ENCODE data around the gene RUBCNL.
"Not testable (repeated sequence)": the region's sequence is repeated elsewhere in the genome, so short reads cannot be mapped to it uniquely, and the experiment has no call there.

Gene RUBCNL

DNA sequence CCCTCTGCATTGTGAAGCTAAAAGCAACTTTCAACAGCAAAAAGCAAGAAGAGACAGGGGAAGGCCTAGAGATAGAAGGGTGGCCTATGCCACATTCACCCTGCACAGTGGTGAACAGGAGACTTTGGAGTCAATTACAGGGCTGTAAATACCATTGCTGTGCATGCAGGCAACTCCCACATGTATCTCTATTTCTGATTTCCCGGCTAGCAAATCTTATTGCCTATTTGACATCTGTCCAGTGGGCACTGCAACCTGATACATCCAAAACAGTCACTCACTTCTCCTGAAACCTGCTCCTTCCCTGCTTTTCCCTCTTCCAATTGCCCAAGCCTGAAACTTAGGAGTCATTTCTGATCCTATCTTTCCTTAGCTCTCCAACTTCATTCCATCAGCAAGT, 13.4 kb downstream of the RUBCNL start:
- ATAC-seq = no peak

DNA sequence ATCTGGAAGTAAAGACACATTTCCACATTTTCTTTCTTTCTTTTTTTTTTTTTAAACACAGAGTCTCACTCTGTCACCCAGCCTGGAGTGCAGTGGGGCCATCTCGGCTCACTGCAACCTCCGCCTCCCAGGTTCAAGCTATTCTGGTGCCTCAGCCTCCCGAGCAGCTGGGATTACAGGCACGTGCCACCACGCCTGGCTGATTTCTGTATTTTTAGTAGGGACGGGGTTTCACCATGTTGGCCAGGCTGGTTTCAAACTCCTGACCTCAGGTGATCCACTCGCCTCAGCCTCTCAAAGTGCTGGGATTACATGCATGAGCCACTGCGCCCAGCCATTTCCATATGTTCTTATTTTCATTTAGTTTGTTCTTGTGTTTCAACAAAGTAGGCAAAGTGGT, 14.1 kb downstream of the RUBCNL start:
- not testable (repeated sequence) for ATAC-seq, DNase-seq

More for the DNA sequence above, 13.4 kb downstream of the RUBCNL start:
- no peak for DNase-seq

DNA sequence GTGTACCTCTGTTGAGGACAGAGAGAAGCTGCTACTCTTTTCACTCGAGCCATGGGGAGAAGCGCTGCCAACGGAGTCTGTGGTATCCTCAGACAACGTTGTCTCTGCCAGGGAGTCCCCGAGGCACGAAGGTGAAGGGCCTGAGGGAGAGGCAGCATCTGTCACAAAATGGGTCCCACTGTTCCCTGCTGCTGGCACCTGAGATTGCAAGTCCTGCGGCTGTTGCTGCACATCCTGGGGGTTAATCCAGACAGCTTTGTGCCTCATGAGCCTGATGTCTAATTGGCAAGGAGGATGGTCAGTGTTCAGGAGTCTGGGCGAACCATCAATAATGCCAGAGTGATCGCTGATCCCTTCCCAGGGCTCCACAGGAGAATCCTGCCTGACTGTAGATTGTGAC, 15.0 kb downstream of the RUBCNL start:
- ATAC-seq = no peak
- DNase-seq = no peak

DNA sequence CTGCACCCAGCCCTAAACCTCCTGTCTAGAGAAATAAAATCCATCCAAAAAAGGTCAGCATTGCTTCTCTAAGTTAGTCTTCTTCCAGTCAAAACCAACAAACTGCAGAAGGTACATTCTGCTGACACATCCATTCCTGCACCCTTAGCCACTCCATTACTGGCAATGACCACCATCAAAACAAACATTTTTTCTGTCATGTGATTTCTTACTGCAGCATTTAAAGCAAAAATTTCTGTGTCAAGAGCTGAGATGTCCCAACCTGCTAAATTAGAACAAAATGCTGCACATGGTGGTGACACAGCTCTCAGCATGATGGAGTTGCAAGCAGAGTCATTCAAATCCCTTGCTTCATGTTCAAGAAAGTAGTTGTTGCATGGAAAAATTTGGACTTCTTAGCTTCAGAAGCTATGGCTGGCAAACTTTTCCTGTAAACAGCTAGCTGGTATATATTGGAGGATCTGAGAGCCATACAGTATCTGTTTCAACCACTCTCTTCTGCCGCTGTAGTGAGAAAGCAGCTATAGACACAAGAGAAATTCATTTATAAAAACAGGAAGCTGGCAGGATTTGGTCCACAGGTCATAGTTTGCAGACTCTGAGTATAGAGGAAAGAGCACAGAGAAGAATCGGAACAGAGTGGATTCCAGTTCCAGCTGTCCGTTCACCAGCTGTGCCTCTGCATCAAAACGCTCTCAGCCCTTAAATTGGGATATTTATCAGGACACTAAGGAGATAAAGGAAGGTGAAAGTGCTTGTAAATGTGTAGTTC, 17.4 kb downstream of the RUBCNL start:
- ATAC-seq (no peak), DNase-seq (no peak)

DNA sequence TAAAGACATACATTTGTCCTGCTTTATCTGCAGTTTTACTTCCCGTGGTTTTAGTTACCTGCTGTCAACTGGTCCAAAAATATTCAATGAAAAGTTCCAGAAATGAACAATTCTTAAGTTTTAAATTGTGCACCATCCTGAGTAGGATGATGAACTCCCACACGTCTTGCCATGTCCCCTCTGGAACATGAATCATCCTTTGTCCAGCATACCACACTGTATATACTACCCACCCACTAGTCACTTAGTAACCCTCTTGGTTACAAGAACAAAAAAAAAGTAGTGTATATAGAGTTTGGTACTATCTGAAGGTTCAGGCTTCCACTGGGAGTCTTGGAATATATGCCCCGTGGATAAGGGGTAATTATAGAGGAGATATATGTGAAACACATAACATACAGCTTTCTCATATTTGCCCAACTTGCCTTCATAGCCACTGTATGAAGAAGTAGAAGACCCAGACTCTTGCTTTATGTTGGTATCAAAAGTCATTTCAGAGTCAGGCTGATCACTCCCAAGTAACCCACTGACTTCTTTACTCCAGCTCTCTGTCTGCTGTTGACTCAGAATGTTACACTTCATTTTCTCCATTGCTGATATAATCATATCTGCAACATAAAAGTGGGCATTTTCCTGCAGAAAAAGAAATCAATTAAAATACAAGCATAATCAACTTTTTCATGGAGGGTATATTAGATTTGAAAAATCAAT, 19.3 kb downstream of the RUBCNL start:
- DNase-seq = no peak
- peak; percentile 57 for ATAC-seq

DNA sequence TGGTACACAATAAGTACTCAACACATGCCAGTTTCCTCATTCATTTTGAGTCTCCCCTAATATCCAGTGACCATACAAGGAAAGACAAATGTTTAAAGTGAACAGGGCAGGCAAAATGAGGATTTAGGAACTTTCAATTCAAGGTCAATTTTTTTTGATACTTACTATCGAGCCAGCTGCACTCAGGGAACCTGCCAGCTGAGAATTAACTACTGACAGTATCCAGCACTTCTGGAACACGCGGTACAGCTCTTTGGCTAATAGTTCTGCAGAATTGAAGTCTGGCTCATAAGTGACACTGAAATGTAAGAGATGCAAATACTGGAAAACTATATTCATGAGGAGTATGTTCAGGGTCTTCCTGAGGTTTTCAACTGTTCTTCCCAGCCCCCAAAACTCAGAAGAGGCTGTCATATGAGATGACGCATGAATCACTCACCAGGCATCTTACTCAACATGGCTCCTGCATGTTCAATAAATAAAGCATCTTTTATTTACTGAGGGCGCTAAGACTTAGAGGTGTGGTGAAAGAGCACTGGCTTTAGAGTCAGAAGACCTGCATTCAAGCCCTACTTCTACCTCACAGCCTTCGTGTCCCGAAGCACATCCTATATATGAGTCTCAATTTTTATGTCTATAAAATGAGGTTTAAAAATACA, 25.6 kb downstream of the RUBCNL start:
- DNase-seq (no peak), ATAC-seq (no peak)

DNA sequence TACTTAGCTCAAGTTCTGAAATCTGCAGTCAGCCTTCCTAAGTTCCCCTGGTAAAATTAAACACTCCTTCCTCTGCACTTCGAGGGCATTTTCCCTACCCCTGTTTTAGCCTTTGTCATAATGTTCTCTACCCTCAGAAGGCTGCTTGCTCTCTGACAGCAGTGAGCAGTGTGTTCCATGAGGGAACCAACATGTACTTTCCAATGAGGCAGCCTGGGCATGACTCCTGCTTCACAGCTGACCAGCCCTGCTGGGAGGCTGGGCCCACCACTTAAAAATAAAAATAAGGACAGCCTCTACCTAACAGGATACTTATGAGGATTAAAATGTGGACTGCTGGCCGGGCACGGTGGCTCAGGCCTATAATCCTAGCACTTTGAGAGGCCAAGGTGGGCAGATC, 26.4 kb downstream of the RUBCNL start:
- no peak for ATAC-seq
- DNase-seq = no peak

DNA sequence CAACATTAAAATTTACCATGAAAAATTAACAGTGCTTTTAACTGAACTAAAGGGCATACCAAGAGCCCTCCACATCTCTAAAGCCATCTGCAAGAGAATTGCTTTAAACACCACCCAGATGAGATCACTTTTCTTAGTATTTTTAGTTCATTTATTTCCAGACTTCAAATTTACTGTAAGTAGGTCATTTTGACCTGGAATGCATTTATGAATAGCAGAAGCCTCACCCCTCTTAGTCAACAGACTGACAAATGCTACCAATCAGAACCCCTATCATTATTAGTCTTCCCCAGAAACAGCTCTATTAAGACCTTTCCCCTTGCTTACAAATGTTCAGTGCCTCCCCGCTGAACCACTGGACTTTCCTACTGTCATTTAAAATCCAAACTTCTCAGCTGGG, 27.3 kb downstream of the RUBCNL start:
- ATAC-seq (no peak), DNase-seq (no peak)

DNA sequence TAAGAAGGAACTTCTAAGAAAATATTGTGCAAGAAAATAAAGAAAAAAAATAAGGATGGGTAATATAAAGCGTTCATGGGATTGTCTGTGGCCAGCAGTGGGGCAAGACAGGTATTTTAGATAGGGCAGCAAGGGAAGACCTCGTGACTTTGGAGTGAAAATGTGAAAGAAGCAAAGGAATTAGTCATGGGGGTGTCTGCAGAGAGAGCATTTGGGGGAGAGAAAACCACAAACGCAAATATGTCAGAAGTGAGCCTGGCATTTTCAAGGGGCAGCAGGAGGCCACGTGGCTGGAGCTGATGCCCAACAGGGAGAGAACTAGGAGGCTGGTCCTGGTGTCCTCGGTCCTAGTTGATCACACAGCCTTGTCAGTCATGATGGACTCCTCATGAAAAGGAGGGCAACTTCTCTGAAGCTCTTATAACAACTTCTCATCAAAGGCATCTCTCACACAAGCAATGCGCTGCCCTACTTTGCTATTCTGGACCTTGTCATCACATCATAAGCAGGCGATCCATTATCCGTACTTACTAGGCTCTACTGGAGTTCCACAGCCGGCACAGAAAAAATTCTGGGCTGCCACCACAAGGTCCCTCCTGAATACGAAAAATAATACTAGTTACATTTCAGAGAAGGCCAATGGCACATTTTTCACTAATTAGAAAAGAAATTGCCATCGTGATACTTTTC, 31.0 kb downstream of the RUBCNL start:
- ATAC-seq (no peak), DNase-seq (no peak)

DNA sequence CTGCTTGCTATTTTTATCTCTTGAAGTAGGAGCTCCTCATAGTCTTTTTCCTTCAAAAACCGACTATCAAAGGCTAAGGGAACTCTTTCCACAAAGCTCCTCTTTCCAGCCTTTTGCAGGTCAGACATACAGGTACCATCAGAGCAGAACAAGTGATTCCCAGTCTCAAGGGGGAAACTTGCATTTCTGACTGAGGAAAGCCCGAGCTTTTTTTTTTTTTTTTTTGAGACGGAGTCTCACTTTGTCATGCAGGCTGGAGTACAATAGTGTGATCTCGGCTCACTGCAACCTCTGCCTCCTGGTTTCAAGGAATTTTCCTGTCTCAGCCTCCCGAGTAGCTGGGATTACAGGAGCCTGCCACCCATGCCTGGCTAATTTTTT, 32.0 kb downstream of the RUBCNL start:
- no peak for ATAC-seq
- no peak for DNase-seq

DNA sequence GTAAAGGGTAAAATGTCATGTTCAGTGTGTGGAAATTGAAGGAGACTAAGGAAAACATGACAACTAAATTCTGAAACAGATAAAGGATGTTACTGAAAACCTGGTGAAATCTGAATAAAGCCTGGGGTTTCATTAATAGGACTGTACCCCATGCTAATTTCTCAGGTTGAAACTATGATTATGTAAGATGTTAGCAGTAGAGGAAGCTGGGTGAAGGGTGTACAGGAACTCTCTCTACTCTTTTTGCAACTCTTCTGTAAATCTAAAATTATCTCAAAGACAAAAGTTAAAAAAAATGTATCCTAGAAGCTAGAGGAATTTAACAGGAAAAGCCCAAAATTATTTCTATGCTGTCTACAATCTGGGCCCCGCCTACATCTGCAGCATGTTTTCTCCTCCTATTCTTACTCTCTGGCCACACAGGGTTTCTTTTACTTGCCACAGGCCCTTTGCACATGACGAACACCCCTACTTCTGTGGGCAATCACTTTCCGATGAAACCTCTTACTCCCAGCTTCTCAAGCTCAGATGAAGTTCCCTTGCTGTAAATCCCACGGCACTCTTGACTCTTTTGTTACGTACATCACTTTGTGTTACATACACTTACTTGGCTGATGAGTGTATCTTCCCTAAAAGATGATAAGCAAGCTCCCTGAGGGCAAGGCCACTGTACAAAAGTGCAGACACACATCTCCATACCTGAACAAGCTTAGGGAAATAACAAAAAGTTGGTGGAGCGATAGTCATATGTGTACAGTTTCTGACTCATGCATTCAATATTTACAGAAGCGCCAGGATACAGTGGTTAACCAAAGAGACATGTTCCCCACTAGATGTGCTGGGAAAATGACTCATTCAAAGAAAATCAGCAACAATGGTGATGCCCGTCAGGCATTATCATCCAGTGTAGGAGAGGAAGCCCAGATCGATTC, 32.6 kb downstream of the RUBCNL start:
- DNase-seq = peak; percentile 22
- peak; percentile 96 for ATAC-seq

DNA sequence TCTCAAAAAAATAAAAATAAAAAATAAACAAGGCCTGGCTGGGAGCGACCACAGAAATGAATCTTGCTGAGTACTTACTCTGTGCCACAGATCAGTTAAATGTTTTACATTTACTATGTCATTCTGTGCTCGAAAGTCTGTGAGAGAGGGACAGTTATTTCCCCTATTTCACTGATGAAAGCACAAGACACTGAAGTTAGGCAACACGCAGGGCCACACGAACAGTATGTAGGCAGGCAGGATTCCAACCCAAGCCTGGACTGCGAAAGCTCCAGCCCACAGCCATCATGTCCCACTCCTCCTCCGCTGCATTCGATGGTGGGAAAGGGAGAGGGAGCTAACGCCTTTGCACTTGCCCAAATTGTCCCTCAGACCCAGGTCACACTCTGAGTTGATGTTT, 34.2 kb downstream of the RUBCNL start:
- ATAC-seq (no peak), DNase-seq (no peak)

DNA sequence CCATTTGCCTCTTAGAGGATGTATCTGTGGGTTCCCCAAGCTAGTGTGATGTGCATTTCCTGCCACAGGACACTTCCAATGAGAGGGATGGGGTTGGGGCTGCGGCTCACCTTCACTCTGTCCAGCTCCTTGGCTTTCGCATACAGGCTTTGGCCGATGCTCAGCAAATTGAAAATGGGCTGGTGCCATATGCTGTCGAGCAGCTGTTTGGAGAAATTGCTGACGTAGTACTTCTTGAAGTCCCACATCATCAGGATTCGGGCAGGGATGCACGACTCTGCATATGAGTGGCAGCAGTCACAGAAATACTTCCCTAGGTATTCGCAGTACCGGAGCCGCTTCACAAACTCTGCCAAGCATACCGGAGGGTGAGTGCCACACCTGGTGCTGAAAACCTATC, 37.0 kb downstream of the RUBCNL start:
- DNase-seq (no peak), ATAC-seq (no peak)

DNA sequence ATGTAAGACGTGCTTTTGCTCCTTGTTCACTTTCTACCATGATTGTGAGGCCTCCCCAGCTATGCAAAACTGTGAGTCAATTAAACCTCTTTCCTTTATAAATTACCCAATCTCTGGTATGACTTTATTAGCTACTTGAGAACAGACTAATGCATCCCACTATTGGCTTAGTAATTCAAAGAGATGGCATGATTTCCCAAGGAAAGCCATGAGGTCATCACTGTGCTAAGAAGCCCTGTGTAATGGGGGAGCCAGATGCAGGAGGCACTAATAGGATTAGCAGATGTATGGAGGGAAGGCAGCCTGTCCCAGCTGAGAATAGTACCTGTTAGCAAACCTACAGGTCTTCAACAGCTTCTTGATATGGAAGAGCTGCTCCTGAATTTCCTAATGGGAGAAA, 38.1 kb downstream of the RUBCNL start:
- ATAC-seq (no peak), DNase-seq (no peak)

DNA sequence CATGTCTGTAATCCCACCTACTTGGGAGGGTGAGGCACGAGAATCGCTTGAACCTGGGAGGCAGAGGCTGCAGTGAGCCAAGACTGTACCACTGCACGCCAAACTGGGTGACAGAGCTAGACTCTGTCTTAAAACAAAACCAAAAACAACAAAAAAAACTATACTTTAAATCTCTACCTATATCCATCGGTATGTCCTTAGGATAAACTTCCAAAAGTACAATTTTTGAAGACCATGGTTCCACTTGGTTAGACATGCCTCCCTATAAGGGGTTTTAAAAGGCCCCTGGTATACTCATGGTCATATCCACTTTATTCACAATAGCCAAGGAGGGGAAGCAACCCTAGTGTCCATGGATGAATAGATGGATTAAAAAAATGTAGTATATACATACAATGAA, 39.8 kb downstream of the RUBCNL start:
- no peak for DNase-seq

DNA sequence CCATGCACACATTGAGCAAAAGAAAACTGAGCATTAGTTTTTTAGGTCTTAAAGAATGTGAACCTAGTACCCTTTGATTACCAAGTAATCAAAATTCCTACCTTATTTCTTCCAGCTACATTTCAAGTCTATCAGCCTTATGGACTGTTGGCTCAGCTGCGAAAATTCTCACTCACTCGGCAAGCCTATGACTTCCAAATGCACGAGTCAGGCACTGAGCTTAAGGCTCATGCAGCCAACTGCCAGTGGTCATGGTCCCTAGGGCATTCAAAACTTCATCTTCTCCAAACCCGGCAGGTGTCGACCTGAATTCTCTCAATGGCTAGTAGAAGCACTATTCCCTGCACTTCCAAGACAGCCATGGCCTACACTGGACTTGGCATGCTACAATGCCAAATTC, 41.2 kb downstream of the RUBCNL start:
- DNase-seq (no peak), ATAC-seq (no peak)

More for the DNA sequence above, 39.8 kb downstream of the RUBCNL start:
- no peak for ATAC-seq

DNA sequence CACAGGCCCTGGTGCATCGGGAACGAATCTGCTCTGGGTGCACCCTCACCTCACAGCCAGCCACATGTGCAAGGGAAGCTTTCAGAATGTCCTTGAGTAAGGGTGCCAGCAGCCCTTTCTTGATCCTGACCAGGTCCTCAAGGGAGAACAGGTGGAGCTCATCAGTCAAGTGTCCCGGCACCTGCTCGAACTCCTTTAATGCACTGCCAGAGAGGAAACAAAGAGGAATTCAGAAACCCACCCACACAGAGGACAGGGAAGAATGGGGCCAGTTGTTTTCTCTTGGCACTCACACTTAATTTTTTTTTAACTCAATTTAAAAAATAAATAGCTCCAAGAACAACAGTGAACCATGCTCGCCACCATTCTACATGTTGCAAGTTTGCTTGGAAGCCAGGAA, 41.7 kb downstream of the RUBCNL start:
- DNase-seq = no peak

DNA sequence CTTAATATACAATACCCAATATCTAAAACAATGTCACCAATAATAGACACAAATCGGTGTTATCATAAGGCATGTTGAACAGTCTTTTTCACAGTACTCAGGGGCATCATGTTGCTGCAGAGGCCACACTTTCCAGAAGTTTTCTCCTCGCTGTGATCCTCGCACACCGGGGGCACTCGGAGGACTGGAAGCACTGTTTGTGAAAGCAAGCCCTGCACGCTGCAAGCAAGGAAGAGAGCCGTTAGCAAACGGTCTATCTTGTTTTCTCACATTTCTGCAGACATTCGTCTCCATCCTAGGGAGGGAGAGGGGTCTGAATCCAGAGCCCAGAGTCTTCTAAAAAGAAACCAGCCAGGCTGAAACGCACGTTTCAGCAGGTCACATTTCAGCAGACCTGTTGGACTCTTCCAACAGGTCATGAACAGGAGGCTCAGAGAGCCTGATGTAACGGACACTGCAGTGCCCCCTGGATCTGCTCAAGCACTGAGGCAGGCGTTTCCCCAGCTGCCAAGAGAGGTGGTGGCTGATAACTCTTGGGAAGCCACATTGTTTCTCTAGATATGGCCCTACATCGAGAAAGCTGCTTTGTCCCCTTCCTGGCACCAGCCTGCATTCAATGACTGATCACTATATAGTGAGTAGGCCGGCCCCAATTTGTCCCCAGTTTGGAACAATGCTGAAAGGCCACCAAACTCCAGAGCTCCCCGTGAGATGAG, 43.6 kb downstream of the RUBCNL start:
- no peak for DNase-seq
- no peak for ATAC-seq

More for the DNA sequence above, 41.7 kb downstream of the RUBCNL start:
- ATAC-seq = no peak

DNA sequence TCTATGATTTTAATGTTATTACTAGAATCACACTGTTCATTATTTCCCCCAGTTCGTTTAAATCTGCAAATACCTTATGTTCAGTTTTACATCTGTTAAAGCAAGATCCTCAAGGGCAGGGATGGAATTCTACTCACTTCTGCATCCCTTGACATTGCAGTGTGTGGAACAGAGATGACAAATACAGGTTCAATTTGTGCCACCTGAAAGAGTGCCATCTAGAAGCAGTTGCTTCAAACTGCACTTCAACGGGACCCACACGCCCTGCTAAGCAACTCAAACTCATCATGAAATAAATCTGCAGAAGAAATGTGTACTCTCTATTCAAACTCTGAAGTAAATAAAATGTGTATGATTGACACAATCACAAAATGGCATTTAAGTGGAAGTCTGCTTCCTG, 44.5 kb downstream of the RUBCNL start:
- ATAC-seq (no peak), DNase-seq (no peak)

DNA sequence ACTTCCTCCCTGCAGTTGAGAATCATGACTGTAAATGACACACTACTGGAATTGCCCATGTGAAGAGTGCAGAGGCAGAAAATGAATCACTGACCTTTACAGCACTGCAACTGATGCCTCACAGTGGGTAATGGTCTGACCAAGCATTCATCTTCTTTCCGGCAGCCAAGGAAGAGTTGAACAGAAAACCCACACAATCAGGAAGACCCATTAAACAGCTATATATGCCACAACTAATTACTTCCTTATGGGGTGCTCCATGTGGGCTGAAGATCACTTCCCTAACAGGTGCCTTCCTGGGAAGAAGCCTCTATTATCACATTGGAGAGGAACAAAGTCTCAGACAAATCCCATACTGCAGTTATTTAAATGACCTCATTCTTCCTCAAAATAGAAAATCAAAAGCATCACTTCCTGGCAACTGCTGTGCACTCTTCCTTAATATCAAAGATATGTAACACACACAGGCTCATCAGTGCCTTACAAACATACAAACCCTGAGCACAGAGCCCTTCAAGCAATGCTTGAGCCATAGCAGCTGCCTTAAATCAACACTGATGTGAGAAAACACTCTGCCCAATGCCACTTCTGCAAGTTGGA, 45.8 kb downstream of the RUBCNL start:
- DNase-seq = peak; percentile 42
- peak; percentile 99 for ATAC-seq

Measured in stimulated activated naive CD8-positive, alpha-beta T cell treated with anti-CD3 and anti-CD28 coated beads, Interleukin-15, Interleukin-2, amounts not matched to agents 100 U/mL and 50 U/mL, for 24 hours (primary cell).